GM12878 (cell line): ENCODE data around the gene ABCD2. TPM values are rescaled to one million over a fixed set of nuclear protein-coding genes. Genes with fewer than 3 reads are reported as not detected.

Experiments used
- BRCA1 ChIP-seq: IDR thresholded peaks from 2 replicates; pipeline ENCODE4 v1.6.1; 2011; ENCODE audit warnings: low read depth, low read length, improper control_type of control experiment
- CHD4 ChIP-seq: fragments of 200-600 bp; sonication (generic); IDR thresholded peaks from 2 replicates; pipeline ENCODE4 v1.6.1; 2016; ENCODE audit warnings: mild to moderate bottlenecking
- CREB1 ChIP-seq: IDR thresholded peaks from 2 replicates; pipeline ENCODE4 v1.6.1; 2012; ENCODE audit warnings: low read depth, mild to moderate bottlenecking, inconsistent platforms
- E2F4 ChIP-seq: IDR thresholded peaks from 2 replicates; pipeline ENCODE4 v1.6.1; 2012; ENCODE audit warnings: low read depth, low read length, improper control_type of control experiment
- ELK1 ChIP-seq: IDR thresholded peaks from 2 replicates; pipeline ENCODE4 v1.6.1; 2012; ENCODE audit warnings: low read depth, low read length, improper control_type of control experiment
- FOXK2 ChIP-seq: fragments of 450-650 bp; IDR thresholded peaks from 2 replicates; pipeline ENCODE4 v1.6.1; 2017; ENCODE audit warnings: mild to moderate bottlenecking, moderate library complexity
- GATAD2B ChIP-seq: fragments of 450-650 bp; conservative IDR thresholded peaks from 2 replicates; pipeline ENCODE4 v1.6.1; 2017; ENCODE audit warnings: low read depth, mild to moderate bottlenecking, moderate library complexity
- IRF3 ChIP-seq: fragments of 450-650 bp; IDR thresholded peaks from 2 replicates; pipeline ENCODE4 v1.6.1; 2014; ENCODE audit warnings: mild to moderate bottlenecking
- KAT2A ChIP-seq: conservative IDR thresholded peaks from 2 replicates; pipeline ENCODE4 v1.6.1; 2011; ENCODE audit warnings: low read depth, low read length; ENCODE audit not compliant: control insufficient read depth
- KDM1A ChIP-seq: fragments of 200-600 bp; sonication (generic); IDR thresholded peaks from 2 replicates; pipeline ENCODE4 v1.6.1; 2016; ENCODE audit warnings: borderline replicate concordance
- MEF2B ChIP-seq: fragments of 450-650 bp; IDR thresholded peaks from 2 replicates; pipeline ENCODE4 v1.6.1; 2018; ENCODE audit warnings: mild to moderate bottlenecking, moderate library complexity; ENCODE audit not compliant: partially characterized antibody, poor library complexity, severe bottlenecking
- NFXL1 ChIP-seq: fragments of 450-650 bp; IDR thresholded peaks from 2 replicates; pipeline ENCODE4 v1.6.1; 2017; ENCODE audit warnings: antibody characterized with exemption, mild to moderate bottlenecking, borderline replicate concordance
- NFYA ChIP-seq: IDR thresholded peaks from 2 replicates; pipeline ENCODE4 v1.6.1; 2011; ENCODE audit warnings: low read depth, mild to moderate bottlenecking, low read length, improper control_type of control experiment, borderline replicate concordance
- NR2F1 ChIP-seq: fragments of 450-650 bp; conservative IDR thresholded peaks from 2 replicates; pipeline ENCODE4 v1.6.1; 2017; ENCODE audit warnings: mild to moderate bottlenecking
- PAX8 ChIP-seq: fragments of 450-650 bp; IDR thresholded peaks from 2 replicates; pipeline ENCODE4 v1.6.1; 2017; ENCODE audit warnings: mild to moderate bottlenecking, moderate library complexity
- POLR2AphosphoS5 ChIP-seq: IDR thresholded peaks from 2 replicates; pipeline ENCODE4 v1.6.1; 2011; ENCODE audit warnings: mild to moderate bottlenecking, low read length, inconsistent platforms
- POU2F2 ChIP-seq: IDR thresholded peaks from 3 replicates; pipeline ENCODE4 v1.6.1; 2011; ENCODE audit warnings: low read depth, mild to moderate bottlenecking, low read length, borderline replicate concordance
- RB1 ChIP-seq: fragments of 450-650 bp; formaldehyde crosslinking; IDR thresholded peaks from 2 replicates; pipeline ENCODE4 v1.6.1; 2017; ENCODE audit warnings: mild to moderate bottlenecking, borderline replicate concordance
- RUNX3 ChIP-seq: IDR thresholded peaks from 2 replicates; pipeline ENCODE4 v1.6.1; 2012; ENCODE audit warnings: low read length, inconsistent platforms
- SIX5 ChIP-seq: IDR thresholded peaks from 2 replicates; pipeline ENCODE4 v1.6.1; 2011; ENCODE audit warnings: mild to moderate bottlenecking, low read depth, low read length, moderate library complexity; ENCODE audit not compliant: severe bottlenecking
- SMAD5 ChIP-seq: IDR thresholded peaks from 2 replicates; pipeline ENCODE4 v1.6.1; 2016; ENCODE audit warnings: antibody characterized with exemption, low read depth
- USF1 ChIP-seq: IDR thresholded peaks from 2 replicates; pipeline ENCODE4 v1.6.1; 2011; ENCODE audit warnings: borderline replicate concordance, low read depth, mild to moderate bottlenecking, moderate library complexity, mixed read lengths, low read length; ENCODE audit not compliant: insufficient read depth; ENCODE audit errors: extremely low read length
- ZBTB4 ChIP-seq: fragments of 450-650 bp; formaldehyde crosslinking; IDR thresholded peaks from 2 replicates; pipeline ENCODE4 v1.4.0; 2022; ENCODE audit warnings: mild to moderate bottlenecking, moderate library complexity
- ZNF217 ChIP-seq: fragments of 450-650 bp; IDR thresholded peaks from 2 replicates; pipeline ENCODE4 v1.6.1; 2017; ENCODE audit warnings: antibody characterized with exemption, mild to moderate bottlenecking
- polyA plus RNA-seq, 11 experiments: library from polyadenylated mRNA; depleted of rRNA in 4 of 11; unstranded in 6 of 11; stranded (reverse) in 5 of 11; fragments of >200 nt; fragmentation: Nextera tagmentation in 4 of 11; fragmentation: Illumina TruSeq in 1 of 11; extraction: Ambion mirVana in 4 of 11; extraction: Trizol in 1 of 11; gene quantifications; 1 replicate in 1 of 11; 2 replicates in 10 of 11; pipeline versions ENCODE4 v1.2.1 to v1.2.3, GENCODE V29; 2011 to 2016; ENCODE audit warnings: inconsistent platforms in 2 of 11, missing spikeins in 2 of 11, low read depth in 1 of 11
- total RNA-seq, 4 experiments: library from RNA; depleted of rRNA in 3 of 4; stranded (reverse); fragments of >200 nt in 3 of 4; fragmentation: Illumina TruSeq in 1 of 4; extraction: Trizol in 1 of 4; gene quantifications; 2 replicates each; pipeline versions ENCODE4 v1.2.1 to v1.2.3, GENCODE V29; 2013 to 2021

ABCD2 gene
- total and polyA plus RNA-seq, 10 of the 15 experiments (the other 5 are each of a cell fraction or from before 2014, with no cell fraction given) = 4.4 to 16.2 (median 7.5) TPM

- TF ChIP-seq FOXK2 (no peak), NFXL1 (no peak), ZNF217 (no peak), MEF2B (no peak), KAT2A (no peak), ZBTB4 (CRISPR knock-in tag) (no peak), RB1 (no peak), SMAD5 (no peak), E2F4 (no peak), NR2F1 (no peak), POLR2AphosphoS5 (0 out of 2 replicates have a peak, but pooled peaks have one; percentile 32), NFYA (no peak), USF1 (no peak), IRF3 (no peak), PAX8 (no peak), GATAD2B (peak; percentile 23; the same call in 1 of the 2 replicates), ELK1 (no peak), KDM1A (no peak), SIX5 (no peak), CHD4 (no peak), CREB1 (no peak; the same call in 1 of the 2 replicates), RUNX3 (no peak), POU2F2 (no peak; the same call in 2 of the 3 replicates), BRCA1 (no peak)
These were observed 315 bp downstream of the ABCD2 start (continued) for GRCh38 chr12:39619316-39619659.
